HG02885 (cell line): ENCODE data around the gene TCP11L2.
A peak's percentile ranks its signal among the peaks of the same experiment; 100 is the strongest.

Experiments used
- ATAC-seq: cut with Tn5 transposase; IDR thresholded peaks from one replicate; pipeline ENCODE4 v1.9.1; 2021; ENCODE audit warnings: mild to moderate bottlenecking; ENCODE audit not compliant: unreplicated experiment, poor library complexity

Gene TCP11L2

GRCh38 chr12:106302401-106303201 is at the start of gene TCP11L2:
Gene TCP11L2 (plus strand): TSS chr12:106302733. CDS start chr12:106311076, 8,343 bp downstream.
- ATAC-seq = peak; percentile 78

GRCh38 chr12:106254724-106255123 is 47.8 kb upstream of the TCP11L2 start:
- no peak for ATAC-seq

GRCh38 chr12:106255493-106255892 is 47.0 kb upstream of the TCP11L2 start:
- ATAC-seq = no peak

- ATAC-seq = no peak
Measured at GRCh38 chr12:106255952-106256351, 46.6 kb upstream of the TCP11L2 start.

GRCh38 chr12:106256524-106256923 is 46.0 kb upstream of the TCP11L2 start:
- ATAC-seq = no peak

- ATAC-seq = no peak
Measured at GRCh38 chr12:106258226-106258625, 44.3 kb upstream of the TCP11L2 start.

GRCh38 chr12:106258935-106259334 is 43.6 kb upstream of the TCP11L2 start:
- no peak for ATAC-seq

- ATAC-seq = no peak
Measured at GRCh38 chr12:106265116-106265515, 37.4 kb upstream of the TCP11L2 start.

GRCh38 chr12:106267535-106267934 is 35.0 kb upstream of the TCP11L2 start:
- ATAC-seq = no peak

GRCh38 chr12:106269150-106269771 is 33.3 kb upstream of the TCP11L2 start:
- ATAC-seq = no peak

GRCh38 chr12:106271575-106272505 is 30.7 kb upstream of the TCP11L2 start:
- ATAC-seq = no peak

- no peak for ATAC-seq
Measured at GRCh38 chr12:106273491-106273890, 29.0 kb upstream of the TCP11L2 start.

GRCh38 chr12:106274012-106274411 is 28.5 kb upstream of the TCP11L2 start:
- ATAC-seq = no peak

GRCh38 chr12:106274575-106275121 is 27.9 kb upstream of the TCP11L2 start:
- no peak for ATAC-seq

- no peak for ATAC-seq
Measured at GRCh38 chr12:106275458-106275857, 27.1 kb upstream of the TCP11L2 start.

- peak; percentile 83 for ATAC-seq
Measured at GRCh38 chr12:106276032-106276740, 26.3 kb upstream of the TCP11L2 start.

GRCh38 chr12:106280106-106280505 is 22.4 kb upstream of the TCP11L2 start:
- ATAC-seq = no peak

- ATAC-seq = no peak
Measured at GRCh38 chr12:106281056-106281782, 21.3 kb upstream of the TCP11L2 start.

- ATAC-seq = no peak
Measured at GRCh38 chr12:106281804-106282203, 20.7 kb upstream of the TCP11L2 start.
